Astrocyte (in vitro differentiated cells and primary cell): Measurements from ENCODE around the gene TMEM59. TPM values are rescaled to one million over a fixed set of nuclear protein-coding genes. Genes with fewer than 3 reads are reported as not detected.

Experiments used
- DNase-seq: peaks from one replicate; pipeline ENCODE4 v3.0.0-alpha.2; 2010; ENCODE audit warnings: low read depth
- FAIRE-seq: peaks from 2 replicates; lab custom pipeline; 2011; peaks lifted over from hg19 to GRCh38; lab: Jason Lieb, UNC
- H2AFZ ChIP-seq: 2 replicates; pipeline ENCODE4 v1.6.0; 2012; ENCODE audit warnings: low read depth, low read length, inconsistent platforms
- H3K27ac ChIP-seq: 2 replicates; pipeline ENCODE4 v1.5.1; 2011; ENCODE audit warnings: low read depth, low read length, inconsistent platforms
- H3K27me3 ChIP-seq: 2 replicates; pipeline ENCODE4 v1.6.0; 2011; ENCODE audit warnings: low read length, inconsistent platforms; ENCODE audit not compliant: insufficient read depth
- H3K36me3 ChIP-seq: 2 replicates; pipeline ENCODE4 v1.5.1; 2011; ENCODE audit warnings: low read length, inconsistent platforms; ENCODE audit not compliant: insufficient read depth
- H3K4me1 ChIP-seq: 2 replicates; pipeline ENCODE4 v1.5.1; 2011; ENCODE audit warnings: low read length, inconsistent platforms; ENCODE audit not compliant: insufficient read depth
- H3K4me2 ChIP-seq: 2 replicates; pipeline ENCODE4 v1.6.0; 2012; ENCODE audit warnings: low read length, inconsistent platforms
- H3K4me3 ChIP-seq: 2 replicates; pipeline ENCODE4 v1.5.1; 2011; ENCODE audit warnings: low read depth, mild to moderate bottlenecking, low read length, inconsistent platforms; ENCODE audit not compliant: insufficient read depth
- H3K79me2 ChIP-seq: 2 replicates; pipeline ENCODE4 v1.6.0; 2012; ENCODE audit warnings: mild to moderate bottlenecking, low read length, inconsistent platforms; ENCODE audit not compliant: insufficient read depth
- H3K9ac ChIP-seq: 2 replicates; pipeline ENCODE4 v1.6.0; 2012; ENCODE audit warnings: mild to moderate bottlenecking, low read length, inconsistent platforms
- H3K9me3 ChIP-seq: 2 replicates; pipeline ENCODE4 v1.5.1; 2012; ENCODE audit warnings: low read depth, mild to moderate bottlenecking, low read length, inconsistent platforms; ENCODE audit not compliant: insufficient read depth
- H4K20me1 ChIP-seq: 2 replicates; pipeline ENCODE4 v1.6.0; 2012; ENCODE audit warnings: low read length, inconsistent platforms; ENCODE audit not compliant: insufficient read depth
- H3K27ac Mint-ChIP-seq: one replicate; pipeline ENCODE4 v1.8.0; 2021; ENCODE audit warnings: mild to moderate bottlenecking, mixed read lengths; ENCODE audit not compliant: unreplicated experiment
- H3K27me3 Mint-ChIP-seq: one replicate; pipeline ENCODE4 v1.8.0; 2021; ENCODE audit warnings: low read depth, mixed read lengths; ENCODE audit not compliant: unreplicated experiment
- H3K36me3 Mint-ChIP-seq: one replicate; pipeline ENCODE4 v1.8.0; 2021; ENCODE audit warnings: low read depth, mixed read lengths; ENCODE audit not compliant: unreplicated experiment
- H3K4me1 Mint-ChIP-seq: one replicate; pipeline ENCODE4 v1.8.0; 2021; ENCODE audit warnings: low read depth, mixed read lengths; ENCODE audit not compliant: unreplicated experiment
- H3K4me3 Mint-ChIP-seq: one replicate; pipeline ENCODE4 v1.8.0; 2021; ENCODE audit warnings: mild to moderate bottlenecking, moderate library complexity, mixed read lengths; ENCODE audit not compliant: unreplicated experiment
- H3K9me3 Mint-ChIP-seq: one replicate; pipeline ENCODE4 v1.8.0; 2021; ENCODE audit warnings: mild to moderate bottlenecking, mixed read lengths; ENCODE audit not compliant: unreplicated experiment
- EZH2 ChIP-seq: IDR thresholded peaks from 2 replicates; pipeline ENCODE4 v1.6.1; 2012; ENCODE audit warnings: mild to moderate bottlenecking, low read length, inconsistent platforms; ENCODE audit not compliant: insufficient read depth
- total RNA-seq: library from RNA; stranded (reverse); gene quantifications from 2 replicates; pipeline ENCODE4 v1.2.1, GENCODE V29; 2021
- TF ChIP-seq, protein P1 (sequence below): IDR thresholded peaks from 2 replicates; pipeline ENCODE4 v1.5.1; 2011; ENCODE audit warnings: low read depth, mild to moderate bottlenecking, inconsistent platforms, low read length, moderate library complexity; ENCODE audit not compliant: insufficient read depth

TMEM59 gene
- total RNA-seq, 1 donor from 2014 or later = 315 TPM

DNA sequence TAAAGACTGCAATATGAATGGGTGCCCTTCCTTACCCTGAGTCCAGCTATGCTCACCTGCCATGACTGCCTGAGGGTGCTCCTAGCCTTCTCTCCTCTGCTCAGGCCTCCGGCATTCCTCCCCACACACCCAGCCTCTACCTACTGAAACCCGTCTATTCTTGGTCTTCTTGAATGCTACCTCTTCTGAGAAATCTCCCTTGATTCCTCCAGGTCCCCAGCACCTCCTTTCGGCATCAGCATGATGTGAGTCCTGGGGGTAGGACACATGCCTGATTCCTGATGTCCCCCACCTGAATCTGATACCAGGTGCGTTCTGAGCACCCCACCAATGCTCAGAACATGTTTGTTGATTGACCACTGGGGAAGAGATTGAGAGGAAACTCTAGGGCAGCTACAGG lies 43.6 kb downstream of the TMEM59 start:
- no peak overlapping the region for H3K4me3 Mint-ChIP-seq
- H3K79me2 ChIP-seq = no peaks in the 10 kb centered on the region
- H4K20me1 ChIP-seq = no peaks in the 10 kb centered on the region
- H3K4me1 Mint-ChIP-seq = no peaks in the 10 kb centered on the region
- no peaks in the 10 kb centered on the region for H3K36me3 ChIP-seq
- no peak for TF ChIP-seq EZH2
- TF ChIP-seq, protein P1, sequence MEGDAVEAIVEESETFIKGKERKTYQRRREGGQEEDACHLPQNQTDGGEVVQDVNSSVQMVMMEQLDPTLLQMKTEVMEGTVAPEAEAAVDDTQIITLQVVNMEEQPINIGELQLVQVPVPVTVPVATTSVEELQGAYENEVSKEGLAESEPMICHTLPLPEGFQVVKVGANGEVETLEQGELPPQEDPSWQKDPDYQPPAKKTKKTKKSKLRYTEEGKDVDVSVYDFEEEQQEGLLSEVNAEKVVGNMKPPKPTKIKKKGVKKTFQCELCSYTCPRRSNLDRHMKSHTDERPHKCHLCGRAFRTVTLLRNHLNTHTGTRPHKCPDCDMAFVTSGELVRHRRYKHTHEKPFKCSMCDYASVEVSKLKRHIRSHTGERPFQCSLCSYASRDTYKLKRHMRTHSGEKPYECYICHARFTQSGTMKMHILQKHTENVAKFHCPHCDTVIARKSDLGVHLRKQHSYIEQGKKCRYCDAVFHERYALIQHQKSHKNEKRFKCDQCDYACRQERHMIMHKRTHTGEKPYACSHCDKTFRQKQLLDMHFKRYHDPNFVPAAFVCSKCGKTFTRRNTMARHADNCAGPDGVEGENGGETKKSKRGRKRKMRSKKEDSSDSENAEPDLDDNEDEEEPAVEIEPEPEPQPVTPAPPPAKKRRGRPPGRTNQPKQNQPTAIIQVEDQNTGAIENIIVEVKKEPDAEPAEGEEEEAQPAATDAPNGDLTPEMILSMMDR = no peak
- no peak for DNase-seq
- no peaks in the 10 kb centered on the region for H3K9me3 Mint-ChIP-seq
- no peaks in the 10 kb centered on the region for H3K9me3 ChIP-seq
- no peaks in the 10 kb centered on the region for H3K4me1 ChIP-seq
- no peak for FAIRE-seq
- H3K27me3 ChIP-seq = peaks cover 14% of the 10 kb centered on the region
- H3K36me3 Mint-ChIP-seq = no peaks in the 10 kb centered on the region
- H3K27ac Mint-ChIP-seq = no peak overlapping the region
- no peak overlapping the region for H3K4me3 ChIP-seq
- H3K27me3 Mint-ChIP-seq = peaks cover 63% of the 10 kb centered on the region
- no peak overlapping the region for H3K27ac ChIP-seq
- no peak overlapping the region for H2AFZ ChIP-seq
- H3K9ac ChIP-seq = no peak overlapping the region
- H3K4me2 ChIP-seq = no peak overlapping the region

DNA sequence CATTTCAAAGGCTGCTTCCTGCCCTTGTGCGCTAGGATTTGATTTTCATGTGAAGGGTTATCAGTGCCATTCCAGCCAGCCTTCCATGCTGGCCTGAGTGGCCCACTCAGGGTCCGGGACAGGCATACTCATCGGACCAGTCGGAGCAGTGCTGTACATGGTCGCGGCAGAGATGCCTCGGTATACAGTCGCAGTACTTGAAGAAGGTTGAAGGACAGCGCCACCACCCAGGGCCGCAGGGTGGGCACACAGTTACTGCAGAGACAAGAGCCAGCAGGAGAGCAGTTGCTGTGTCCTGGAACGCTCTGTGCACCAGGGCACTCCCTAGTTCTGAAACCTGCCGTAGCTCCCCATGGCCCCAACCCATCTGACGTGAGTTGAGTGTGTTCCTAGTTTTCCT lies 44.1 kb downstream of the TMEM59 start:
- Histone ChIP-seq H3K27me3 (peaks cover 12% of the 10 kb centered on the region), H3K9me3 (no peaks in the 10 kb centered on the region), H3K4me2 (no peak overlapping the region), H2AFZ (no peak overlapping the region), H3K27ac (no peak overlapping the region), H3K4me1 (no peaks in the 10 kb centered on the region), H3K9ac (no peak overlapping the region), H3K79me2 (no peaks in the 10 kb centered on the region), H4K20me1 (no peaks in the 10 kb centered on the region), H3K36me3 (no peaks in the 10 kb centered on the region), H3K4me3 (no peak overlapping the region)
- no peak overlapping the region for H3K4me3 Mint-ChIP-seq
- H3K4me1 Mint-ChIP-seq = no peaks in the 10 kb centered on the region
- TF ChIP-seq EZH2 = no peak
- TF ChIP-seq, protein P1 = no peak
- H3K36me3 Mint-ChIP-seq = no peaks in the 10 kb centered on the region
- DNase-seq (no peak), FAIRE-seq (no peak)
- peaks cover 63% of the 10 kb centered on the region for H3K27me3 Mint-ChIP-seq
- no peaks in the 10 kb centered on the region for H3K9me3 Mint-ChIP-seq
- H3K27ac Mint-ChIP-seq = no peak overlapping the region

DNA sequence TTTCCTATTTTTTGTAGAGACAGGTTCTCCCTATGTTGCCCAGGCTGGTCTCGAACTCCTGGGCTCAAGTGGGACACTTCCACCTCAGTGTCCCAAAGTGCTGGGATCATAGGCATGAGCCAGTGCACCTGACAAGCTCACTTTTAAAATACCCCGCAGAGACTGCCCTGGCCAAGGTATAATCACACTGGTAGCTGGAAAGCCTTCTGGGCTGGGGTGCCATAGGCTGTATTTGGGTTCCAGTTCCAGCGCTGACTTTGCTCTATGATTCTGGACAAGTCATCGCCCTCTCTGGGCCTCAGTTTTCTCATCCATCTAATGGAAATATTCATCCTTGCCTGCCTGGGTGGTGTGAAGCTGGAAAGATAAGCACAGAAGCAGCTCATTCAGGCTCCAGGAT lies 45.4 kb downstream of the TMEM59 start:
- Histone ChIP-seq H3K79me2 (no peaks in the 10 kb centered on the region), H2AFZ (no peak overlapping the region), H3K4me3 (no peak overlapping the region), H4K20me1 (no peaks in the 10 kb centered on the region), H3K9ac (no peak overlapping the region), H3K36me3 (no peaks in the 10 kb centered on the region), H3K27ac (no peak overlapping the region), H3K27me3 (peaks cover 8% of the 10 kb centered on the region), H3K9me3 (no peaks in the 10 kb centered on the region), H3K4me1 (no peaks in the 10 kb centered on the region), H3K4me2 (no peak overlapping the region)
- no peak overlapping the region for H3K4me3 Mint-ChIP-seq
- peaks cover 59% of the 10 kb centered on the region for H3K27me3 Mint-ChIP-seq
- no peaks in the 10 kb centered on the region for H3K36me3 Mint-ChIP-seq
- FAIRE-seq (no peak), DNase-seq (no peak)
- H3K9me3 Mint-ChIP-seq = peaks cover 3% of the 10 kb centered on the region
- H3K4me1 Mint-ChIP-seq = no peaks in the 10 kb centered on the region
- no peak for TF ChIP-seq EZH2
- TF ChIP-seq, protein P1 = no peak
- no peak overlapping the region for H3K27ac Mint-ChIP-seq
